Spleen (tissue), 7 donors: Measurements from ENCODE around the gene DUSP21.

Source experiments
- POLR2A ChIP-seq, 3 donors: fragments of 450-650 bp; IDR thresholded peaks; one replicate each; pipeline ENCODE4 v1.5.1; 2017; ENCODE audit warnings: antibody characterized with exemption in 3 of 3, mild to moderate bottlenecking in 1 of 3
- POLR2AphosphoS5 ChIP-seq, 3 donors: sonication (generic); formaldehyde crosslinking; IDR thresholded peaks; one replicate each; pipeline ENCODE4 v1.5.1; 2017; ENCODE audit warnings: antibody characterized with exemption in 3 of 3
- TF ChIP-seq, protein P1 (sequence below), 11 experiments: fragments of 200-600 bp in 7 of 11; fragments of 450-650 bp in 4 of 11; sonication (generic) in 4 of 11; IDR thresholded peaks in 8 of 11; conservative IDR thresholded peaks in 3 of 11; 1 replicate in 7 of 11; 2 replicates in 4 of 11; pipeline versions ENCODE4 v1.4.0 to v1.8.0; 2016 to 2021; ENCODE audit warnings: antibody characterized with exemption in 11 of 11, inconsistent platforms in 4 of 11, mild to moderate bottlenecking in 1 of 11
- donor health status: DM: no; HTN: no; CAD: no; lungs with moderate emphysema.
- donor health status: DM: no; HTN: no; CAD: no.
- donor health status: DM: no; HTN: no; CAD: no.

DNA sequence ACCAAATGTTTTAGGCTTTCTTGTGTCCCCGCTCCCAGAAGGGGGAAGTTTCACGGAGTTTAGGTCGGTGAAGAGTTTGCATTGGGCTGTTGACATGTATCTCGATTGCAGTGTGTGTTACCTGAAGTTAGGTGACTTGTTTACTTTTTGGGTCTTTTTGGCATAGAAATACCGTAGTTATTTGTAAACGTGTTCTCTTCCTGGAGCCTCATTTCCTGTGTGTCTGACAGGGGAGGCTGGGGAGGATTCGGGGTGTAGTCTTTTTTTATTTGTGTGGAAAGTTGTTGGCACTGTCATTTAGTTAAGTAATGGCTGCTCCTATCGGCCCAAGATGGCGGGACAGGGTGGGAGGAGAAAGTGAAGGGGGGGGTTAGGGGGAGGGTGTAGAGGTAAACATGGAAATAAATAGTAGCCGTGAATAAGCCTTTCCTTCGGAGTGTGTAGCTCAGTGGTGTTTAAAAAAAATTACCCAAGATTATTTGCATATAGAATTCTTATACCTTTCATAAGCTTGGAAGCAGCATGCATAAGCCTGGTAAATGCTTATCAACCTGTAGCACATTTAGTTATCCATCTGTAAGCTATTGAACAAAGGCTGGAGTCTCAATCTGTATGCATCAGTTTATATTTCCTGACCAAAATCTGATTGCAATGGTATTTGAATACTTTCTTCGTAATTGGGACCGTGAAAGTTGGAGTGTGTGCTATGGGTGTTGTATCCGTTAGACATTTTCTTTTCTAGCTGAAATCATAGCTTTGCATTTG is 30.8 kb downstream of the DUSP21 start:
- TF ChIP-seq, protein P1, sequence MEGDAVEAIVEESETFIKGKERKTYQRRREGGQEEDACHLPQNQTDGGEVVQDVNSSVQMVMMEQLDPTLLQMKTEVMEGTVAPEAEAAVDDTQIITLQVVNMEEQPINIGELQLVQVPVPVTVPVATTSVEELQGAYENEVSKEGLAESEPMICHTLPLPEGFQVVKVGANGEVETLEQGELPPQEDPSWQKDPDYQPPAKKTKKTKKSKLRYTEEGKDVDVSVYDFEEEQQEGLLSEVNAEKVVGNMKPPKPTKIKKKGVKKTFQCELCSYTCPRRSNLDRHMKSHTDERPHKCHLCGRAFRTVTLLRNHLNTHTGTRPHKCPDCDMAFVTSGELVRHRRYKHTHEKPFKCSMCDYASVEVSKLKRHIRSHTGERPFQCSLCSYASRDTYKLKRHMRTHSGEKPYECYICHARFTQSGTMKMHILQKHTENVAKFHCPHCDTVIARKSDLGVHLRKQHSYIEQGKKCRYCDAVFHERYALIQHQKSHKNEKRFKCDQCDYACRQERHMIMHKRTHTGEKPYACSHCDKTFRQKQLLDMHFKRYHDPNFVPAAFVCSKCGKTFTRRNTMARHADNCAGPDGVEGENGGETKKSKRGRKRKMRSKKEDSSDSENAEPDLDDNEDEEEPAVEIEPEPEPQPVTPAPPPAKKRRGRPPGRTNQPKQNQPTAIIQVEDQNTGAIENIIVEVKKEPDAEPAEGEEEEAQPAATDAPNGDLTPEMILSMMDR (IDR thresholded peaks at IDR 0.05 in 8 of 11, conservative IDR thresholded peaks at IDR 0.05 in 3 of 11), result no peak
- no peak for TF ChIP-seq POLR2AphosphoS5 (IDR thresholded peaks at IDR 0.05)
- no peak for TF ChIP-seq POLR2A (IDR thresholded peaks at IDR 0.05)
